Dermis microvascular lymphatic vessel endothelial cell (primary cell): ENCODE results near the gene KRTAP27-1. TPM values are rescaled to one million over a fixed set of nuclear protein-coding genes. Genes with fewer than 3 reads are reported as not detected.
A peak's percentile ranks its signal among the peaks of the same experiment; 100 is the strongest.

Source experiments
- DNase-seq, 2 donors: peaks; one replicate each; pipeline versions ENCODE4 v3.0.0 to v3.0.0-alpha.2; 2010; ENCODE audit warnings: low read depth in 2 of 2
- total RNA-seq: library from RNA; depleted of rRNA; stranded (reverse); fragments of >200 nt; gene quantifications from 2 replicates; pipeline ENCODE4 v1.2.1, GENCODE V29; 2014

KRTAP27-1 gene, protein sequence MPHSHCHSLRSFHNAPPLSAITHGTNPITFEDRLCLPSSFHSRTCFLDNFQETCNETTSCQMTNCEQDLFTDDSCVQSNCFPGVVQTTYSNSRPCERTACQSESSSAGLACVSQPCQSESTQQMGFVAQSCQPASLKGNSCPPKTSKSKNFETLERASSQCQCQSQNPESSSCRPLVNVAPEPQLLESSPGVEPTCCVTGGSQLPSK
- not detected in 2 replicates for total RNA-seq

DNA sequence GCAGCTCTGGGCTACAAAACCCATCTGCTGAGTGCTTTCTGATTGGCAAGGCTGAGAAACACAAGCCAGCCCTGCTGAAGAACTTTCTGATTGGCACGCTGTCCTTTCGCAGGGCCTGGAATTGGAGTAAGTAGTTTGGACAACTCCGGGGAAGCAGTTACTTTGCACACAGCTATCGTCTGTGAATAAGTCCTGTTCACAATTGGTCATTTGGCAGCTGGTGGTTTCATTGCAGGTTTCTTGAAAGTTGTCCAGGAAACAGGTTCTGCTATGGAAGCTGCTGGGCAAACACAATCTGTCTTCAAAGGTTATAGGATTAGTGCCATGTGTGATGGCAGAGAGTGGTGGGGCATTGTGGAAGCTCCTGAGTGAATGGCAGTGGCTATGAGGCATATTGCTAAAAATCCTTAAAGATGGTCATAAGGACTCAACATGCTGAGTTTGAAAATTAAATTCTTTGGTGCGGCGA lies at the start of gene KRTAP27-1:
KRTAP27-1 (minus strand) TSS at position 419 of the 469 bp plus-strand sequence; CDS start at position 393, 26 bp downstream.
- no peak for DNase-seq

DNA sequence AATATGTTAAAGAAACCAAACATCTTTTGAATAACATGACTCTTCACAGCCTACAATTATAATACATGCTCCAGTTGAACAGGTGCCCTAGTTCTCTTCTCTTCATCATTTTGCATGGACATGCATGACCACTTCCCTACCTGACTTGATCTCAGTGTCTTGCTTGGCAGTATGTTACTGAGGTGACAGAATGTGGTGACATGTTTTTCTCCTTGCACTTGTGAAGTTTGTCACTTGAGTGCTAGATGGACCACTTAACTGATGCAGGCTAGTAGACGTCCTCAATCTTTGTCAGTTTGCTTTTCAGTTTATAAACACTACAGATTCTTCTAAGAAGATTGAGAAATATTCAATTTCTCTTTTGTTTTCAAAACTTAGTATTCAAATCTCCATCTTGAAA lies 44.7 kb upstream of the KRTAP27-1 start:
- no peak for DNase-seq

DNA sequence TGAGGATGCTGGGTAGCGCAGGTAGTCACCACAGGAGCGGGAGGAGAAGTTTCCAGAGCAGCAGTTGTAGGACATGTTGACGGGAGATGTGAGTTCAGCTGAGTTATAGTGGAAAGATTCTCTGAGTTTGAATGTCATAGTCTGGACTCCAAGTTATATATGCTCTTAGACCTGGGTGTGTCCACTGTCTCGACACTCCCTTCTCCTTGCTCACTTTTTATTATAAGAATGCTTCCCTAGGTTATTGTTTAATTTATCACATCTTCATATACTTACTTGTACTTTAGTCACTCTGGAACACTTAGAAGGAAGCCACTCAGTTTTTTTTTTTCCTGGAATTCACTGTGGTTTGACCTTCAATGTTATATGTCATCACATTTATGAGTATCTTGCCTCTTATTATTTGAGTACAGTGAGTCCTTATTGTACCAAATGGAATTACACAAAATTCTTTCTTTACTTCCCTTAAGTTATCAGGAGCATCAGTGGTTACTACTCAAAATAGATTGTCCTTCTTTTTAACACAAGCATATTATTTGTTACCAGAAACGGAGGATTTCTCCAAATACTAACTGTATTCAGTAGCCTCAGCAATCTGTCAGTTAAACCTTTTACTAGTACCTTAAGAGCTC lies 34.8 kb upstream of the KRTAP27-1 start, which contains the start of gene KRTAP13-2:
KRTAP13-2 (minus strand) TSS at position 133 of the 632 bp plus-strand sequence; CDS start at position 75, 58 bp downstream.
- no peak for DNase-seq

DNA sequence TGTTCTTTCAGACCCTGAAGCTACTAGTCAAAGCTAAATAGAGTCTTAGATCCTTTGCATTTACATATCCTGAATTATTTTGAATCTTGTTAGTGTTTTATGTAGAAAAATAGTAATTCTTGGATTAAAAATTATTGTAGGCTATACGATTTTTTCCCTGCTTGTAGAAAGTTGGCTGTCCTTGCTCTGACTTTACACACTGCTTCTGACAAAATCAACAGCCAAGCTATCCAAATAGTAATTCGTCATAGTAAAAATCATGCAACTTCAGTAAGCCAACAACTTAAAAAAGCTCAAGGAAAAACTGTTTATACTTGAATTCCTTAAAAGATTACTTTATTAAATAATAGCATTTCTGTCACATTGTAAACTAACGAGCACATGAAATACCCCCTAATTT lies 18.4 kb upstream of the KRTAP27-1 start:
- no peak for DNase-seq

DNA sequence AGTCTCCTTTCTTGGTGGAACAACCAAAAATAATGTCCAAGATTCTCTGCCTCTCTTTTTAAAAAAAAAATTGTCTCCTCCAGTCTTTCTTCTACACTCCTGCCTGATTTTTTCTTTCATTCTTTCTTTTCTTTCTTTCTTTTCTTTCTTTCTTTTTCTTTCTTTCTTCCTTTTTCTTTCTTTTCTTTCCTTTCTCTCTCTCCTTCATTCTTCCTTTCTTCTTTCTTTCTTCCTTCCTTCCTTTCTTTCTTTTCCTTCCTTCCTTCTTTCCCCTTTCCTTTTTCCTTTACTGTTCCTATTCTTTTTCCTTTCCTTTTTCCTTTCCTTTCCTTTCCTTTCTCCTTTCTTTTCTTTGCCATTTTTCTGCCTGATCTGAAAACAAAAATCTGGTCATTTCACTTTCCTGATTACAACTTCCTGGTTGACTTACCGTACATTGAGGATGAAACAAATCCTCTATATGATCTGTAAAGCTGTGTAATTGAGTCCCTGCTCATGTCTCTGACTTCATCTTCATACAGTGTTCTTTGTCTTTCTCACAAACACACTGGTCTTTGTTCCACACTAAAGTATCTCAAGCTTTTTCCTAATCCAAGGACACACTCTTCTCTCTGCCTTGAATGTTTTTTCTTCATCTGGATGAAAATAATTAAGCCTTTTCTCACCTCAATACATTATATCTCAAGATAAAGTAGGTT lies 17.0 kb upstream of the KRTAP27-1 start:
- no peak for DNase-seq

DNA sequence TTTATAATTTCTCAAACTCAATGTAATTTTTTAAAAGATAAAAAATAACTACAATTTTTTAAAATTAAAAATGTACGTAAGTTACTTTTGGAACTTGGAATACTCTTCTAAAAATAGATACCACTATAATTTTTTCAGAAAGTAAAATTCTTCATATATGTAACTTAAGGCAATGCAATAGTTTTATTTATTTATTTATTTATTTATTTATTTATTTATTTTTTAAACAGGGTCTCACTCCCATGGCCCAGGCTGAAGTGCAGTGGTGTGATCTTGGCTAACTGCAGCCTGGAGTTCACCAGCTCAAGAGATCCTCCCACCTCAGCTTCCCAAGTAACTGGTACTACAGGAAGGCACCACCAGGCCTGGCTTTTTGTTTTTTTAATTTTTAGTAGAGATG lies 14.0 kb upstream of the KRTAP27-1 start:
- DNase-seq: no peak

DNA sequence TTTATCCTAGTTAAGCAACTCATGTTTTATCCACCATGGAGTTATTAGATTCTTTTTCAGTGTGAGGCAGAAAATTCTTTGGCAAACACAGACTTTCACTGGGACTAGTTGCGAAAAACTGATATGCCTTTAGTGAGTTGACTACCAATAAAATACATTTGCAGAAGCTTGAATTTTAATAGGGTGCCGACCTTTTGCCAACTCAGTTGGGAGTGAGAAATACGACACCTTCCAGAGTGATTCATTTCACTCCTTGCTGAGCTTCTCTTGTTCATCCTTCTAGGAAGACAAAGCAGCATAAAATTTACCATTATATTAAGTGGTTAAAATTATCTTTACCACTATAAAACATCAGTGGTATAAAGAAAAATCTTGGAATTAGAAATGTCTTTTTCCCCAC lies 12.1 kb upstream of the KRTAP27-1 start:
- no peak for DNase-seq

DNA sequence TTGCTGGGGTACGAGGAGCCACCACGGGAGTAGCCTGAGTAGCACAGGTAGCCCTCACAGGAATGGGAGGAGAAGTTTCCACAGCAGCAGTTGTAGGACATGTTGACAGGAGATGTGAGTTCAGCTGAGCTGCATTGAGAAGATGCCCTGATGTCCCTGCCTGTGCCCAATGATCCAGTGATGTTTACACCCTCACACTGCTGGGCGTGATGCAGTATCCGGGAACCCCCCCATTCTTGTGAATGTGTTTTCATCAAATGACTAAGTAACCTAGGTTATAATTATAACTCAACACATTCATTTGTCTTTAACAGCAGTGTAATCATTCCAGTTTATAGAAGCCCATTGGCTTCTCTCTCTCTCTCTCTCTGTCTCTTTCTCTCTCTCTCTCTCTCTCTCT lies 11.0 kb upstream of the KRTAP27-1 start, which contains the start of gene KRTAP23-1:
KRTAP23-1 (minus strand) TSS at position 101 of the 400 bp plus-strand sequence; CDS start at position 101, 0 bp downstream.
- no peak for DNase-seq

DNA sequence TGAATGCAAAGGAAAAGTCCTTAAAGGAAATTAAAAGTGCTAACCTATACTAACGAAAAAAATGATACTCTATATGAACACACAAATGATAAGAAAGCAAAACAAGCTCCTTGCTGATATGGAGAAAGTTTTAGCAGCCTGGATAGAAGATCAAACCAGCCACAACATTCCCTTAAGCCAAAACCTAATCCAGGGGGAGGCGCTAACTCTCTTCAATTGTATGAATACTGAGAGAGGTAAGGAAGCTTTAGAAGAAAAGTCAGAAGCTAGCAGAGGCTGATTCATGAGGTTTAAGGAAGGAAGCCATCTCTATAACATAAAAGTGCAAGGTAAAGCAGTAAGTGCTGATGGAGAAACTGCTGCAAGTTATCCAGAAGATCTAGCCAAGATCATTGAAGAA lies 7.5 kb upstream of the KRTAP27-1 start:
- DNase-seq: no peak

DNA sequence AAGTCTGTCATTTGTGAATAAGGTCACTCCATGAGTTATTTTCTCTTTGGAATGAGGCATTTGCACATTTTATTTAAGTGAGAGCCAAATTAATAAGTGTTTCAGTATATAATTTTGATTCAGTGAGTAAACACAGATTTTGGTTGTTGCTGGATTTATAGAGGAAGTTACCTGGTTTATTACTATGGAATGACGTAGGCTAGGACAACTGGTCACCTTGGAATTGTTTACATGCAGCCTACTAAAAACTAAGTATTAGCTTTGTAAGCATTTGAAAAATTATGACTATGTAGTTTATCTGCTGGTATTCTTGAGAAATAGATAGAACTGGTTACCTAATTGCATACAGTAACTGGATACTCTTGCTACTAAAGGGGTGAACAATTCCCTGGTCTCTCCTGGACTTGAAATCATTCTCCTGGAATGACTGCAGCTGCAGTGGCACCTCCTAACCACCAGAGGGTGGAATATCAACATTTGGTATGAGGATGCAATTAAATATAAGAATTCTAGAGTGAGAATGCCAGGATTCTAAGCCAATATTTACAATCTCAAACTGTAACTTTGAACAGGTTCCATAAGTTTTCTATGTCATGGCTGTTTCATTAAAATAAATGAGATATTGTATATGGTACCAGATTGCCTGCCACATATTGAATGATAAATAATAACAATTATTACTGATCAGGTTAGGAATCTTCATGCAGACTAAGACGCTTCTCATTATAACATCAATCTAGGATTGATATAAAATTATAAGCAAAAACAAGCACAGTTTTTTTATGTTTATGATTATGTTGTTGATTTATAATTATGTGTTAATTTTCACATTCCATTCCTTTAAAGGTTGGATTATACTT lies 3.5 kb upstream of the KRTAP27-1 start:
- peak in 1 of 2 donors; percentile 7 for DNase-seq

DNA sequence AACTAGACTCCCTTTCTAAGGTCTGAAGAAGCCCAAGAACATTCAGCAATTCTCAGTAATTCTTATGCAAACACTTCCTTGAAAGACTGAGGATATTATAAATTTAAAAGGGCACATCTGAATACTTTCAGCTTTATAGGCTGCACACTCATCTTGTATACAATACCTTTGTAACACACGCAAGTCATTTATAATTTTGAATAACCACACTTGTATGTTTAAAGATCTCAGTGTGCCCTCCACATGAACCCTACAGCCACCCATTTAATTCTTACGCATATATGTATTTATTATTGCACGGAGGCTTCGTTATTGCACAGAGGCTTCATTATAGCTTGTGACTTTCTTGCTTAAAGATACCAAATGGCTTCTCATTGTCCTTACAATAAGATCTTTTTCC lies 1.2 kb upstream of the KRTAP27-1 start:
- DNase-seq: no peak

DNA sequence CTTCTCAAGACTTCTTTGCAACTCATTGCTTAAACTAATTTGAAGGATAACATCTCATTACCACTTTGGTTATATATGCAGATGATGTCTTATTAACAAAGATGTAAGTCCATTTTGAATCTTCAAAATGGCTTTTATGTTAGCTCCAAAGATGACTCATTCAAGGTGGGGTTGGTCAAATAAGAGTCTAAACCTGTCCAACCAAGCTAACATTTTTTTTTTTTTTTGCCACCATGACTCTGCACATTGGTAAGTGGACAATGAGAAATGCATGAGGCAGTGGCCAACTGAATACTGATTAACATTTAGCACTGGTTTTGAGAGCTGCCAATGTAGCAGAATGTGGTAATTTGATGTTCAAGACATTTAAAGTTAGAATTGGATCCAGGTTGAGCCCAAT lies 278 bp upstream of the KRTAP27-1 start:
- DNase-seq: no peak

DNA sequence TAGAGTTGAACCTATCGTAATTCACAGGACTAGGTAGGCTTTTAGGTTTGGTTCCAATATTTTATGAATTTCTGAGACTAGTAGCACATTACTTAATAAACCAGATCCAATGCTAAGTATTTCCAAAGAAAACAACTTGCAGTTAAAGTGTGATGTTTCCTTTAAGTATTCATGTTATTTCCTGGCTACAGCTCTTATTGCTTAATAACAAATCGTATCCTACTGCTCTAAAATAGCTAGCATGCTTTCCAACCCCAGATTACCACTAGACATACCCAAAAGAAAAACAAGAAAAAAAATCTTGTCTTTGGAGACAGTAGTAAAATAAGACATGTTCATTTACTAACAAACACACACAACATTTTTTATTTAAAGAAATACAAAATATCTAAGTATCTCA lies 898 bp downstream of the KRTAP27-1 start:
- no peak for DNase-seq

DNA sequence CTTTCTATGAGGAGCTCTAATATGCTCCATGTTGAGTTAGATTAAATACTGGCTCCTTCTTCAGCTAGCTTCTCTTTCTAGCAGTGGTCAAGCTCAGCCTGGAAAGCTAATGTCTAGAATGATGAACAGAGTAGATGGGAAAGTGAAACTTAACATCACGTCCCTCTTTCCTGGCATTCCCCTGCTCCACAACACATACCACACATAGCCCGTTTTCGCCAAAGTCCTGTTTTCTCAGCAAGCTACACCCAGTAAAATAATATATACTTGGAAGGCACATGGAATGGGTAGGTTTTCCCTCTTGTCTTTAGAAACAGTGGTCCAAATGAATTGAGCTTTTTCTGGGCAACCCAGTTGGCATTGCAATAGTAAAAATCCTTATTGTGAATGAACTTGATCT lies 3.8 kb downstream of the KRTAP27-1 start:
- no peak for DNase-seq

DNA sequence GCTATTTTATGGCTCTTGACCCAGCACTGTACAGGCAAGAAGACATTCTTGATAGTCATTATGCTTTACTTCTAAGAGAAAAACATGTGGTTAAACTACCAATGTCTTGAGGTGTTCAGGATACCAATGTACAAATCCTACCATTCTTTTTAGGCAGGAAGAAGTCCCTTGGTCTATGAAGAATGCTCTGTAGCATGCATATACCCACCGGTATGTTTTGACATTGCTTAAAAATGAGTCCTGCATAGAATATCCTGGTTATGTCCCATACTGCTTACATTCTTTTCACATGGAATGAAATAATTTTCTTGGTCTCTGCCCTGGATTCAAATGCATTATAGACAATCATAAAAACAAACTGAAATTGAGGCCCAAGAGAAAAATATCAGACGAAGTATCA lies 4.8 kb downstream of the KRTAP27-1 start:
- no peak for DNase-seq

DNA sequence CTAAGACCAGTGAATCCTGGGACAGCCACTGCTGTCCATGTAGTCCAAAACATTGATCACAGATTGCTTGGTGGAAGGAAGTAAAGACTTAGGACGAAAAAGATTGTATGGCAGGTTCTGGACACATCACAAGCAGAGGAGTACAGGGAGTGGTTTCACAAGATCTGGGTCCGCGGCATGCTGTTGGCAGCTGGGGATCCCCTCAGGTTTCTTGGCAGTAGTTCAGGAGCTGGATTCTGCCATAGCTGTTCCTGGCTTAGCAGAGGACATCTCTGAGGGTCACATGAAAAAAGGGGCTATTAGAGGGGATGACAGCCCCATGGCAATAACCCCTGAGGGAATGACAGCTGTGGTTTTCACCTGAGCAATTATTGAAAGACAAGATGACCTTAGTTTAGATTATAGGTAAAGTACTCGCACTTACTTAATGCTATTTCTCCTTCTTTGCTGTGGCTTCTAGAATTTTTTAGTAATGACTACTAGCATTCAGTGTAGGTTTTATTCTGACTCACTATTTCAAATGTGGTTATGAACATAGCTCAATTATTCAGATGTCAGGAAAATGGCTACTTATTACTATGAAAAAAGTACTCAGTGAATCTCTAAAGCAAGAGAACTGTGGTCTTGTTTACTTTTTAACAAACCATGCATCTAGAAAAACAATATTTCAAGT lies 8.2 kb downstream of the KRTAP27-1 start:
- no peak for DNase-seq

DNA sequence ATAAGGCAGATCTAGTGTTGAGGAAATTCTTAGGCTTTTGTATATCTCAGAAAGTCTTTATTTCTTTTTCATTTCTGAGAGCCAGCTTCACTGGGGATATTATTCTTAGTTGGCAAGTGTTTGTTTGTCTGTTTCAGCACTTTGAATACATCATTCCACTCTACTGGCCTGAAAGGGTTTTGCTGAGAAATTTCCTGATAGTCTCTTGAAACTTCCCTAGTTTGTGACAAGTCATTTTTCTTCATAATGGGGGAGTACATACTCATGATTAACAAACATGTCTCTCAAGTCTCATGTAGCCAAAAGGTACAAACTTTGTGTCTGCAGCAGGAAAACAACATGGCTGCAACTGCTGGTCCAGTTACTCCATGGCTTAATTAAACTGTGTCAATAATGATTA lies 11.1 kb downstream of the KRTAP27-1 start:
- DNase-seq: no peak

DNA sequence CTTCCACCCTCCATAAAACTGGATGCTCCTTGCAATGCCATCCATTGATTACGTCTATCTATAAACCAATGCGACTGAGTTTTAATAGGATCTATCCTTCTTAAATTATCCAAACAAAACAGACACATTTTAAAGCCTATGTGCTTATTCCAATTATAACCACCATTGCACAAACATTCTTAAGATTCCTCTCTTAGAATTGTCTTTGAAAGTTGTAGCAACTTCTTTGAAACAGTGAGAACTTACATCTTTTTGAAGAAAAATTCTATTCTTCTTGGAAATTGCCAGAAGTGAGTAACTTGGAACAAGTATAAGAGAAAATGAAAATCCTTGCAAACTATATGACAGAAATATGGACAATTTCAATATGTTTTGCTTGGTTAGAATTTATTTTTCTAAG lies 17.3 kb downstream of the KRTAP27-1 start, which contains the start of gene KRTAP26-1:
KRTAP26-1 (minus strand) TSS at position 101 of the 400 bp plus-strand sequence. CDS start 280 bp downstream, outside the sequence.
- DNase-seq: no peak

DNA sequence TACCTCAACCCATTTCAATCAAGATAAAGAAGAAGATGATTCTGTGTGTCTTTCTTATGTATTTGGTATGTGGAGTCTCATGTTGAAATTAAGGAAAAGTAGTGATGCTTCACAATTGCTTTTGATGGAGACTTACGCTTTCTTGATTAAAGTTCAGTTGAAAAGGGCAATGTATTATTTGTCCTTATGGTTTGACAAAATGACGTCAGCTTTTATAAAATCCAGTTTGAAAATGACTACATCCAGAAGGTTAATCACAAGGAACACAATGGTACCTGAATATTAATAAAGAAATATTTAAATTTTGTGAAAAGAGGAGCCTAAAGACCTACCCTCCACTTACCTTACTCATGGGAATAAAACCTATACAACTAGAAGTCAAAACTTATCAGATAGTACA lies 21.8 kb downstream of the KRTAP27-1 start:
- no peak for DNase-seq

DNA sequence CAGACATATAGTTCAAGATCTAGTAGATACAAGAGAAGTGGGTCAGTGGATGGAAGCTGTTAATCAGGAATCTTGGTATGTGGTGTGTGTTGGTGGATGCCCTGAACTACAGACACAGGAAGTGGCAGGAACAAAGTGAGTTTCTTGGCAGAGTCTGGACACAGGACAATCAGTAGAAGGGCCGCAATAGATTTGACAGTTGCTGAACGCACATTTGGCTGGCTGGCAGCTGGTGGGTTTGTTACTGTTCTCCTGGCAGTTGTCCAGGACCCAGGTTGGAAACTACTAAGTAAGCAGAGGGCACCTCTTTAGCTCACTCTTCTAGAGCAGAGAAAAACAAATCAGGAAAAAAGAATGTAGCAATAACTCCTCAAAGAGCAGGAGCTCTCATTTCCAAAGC lies 30.6 kb downstream of the KRTAP27-1 start:
- DNase-seq: no peak

DNA sequence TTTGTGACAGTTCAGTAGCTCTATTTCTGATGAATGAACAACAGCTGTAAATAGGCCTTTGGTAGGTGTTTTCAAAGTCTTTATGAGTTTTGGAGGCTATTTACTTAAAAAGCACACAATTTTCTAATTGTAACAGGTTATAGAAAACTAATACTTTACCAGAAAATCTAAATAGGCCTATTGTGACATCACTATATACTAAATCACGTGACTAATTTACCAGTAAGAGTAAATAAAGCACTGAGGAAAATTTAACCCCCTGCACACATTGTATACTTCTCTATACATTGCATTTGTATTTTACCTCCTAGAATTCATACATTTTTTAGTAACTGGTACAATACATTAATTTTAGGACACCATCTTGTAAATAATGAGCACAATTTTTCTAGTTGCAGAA lies 32.4 kb downstream of the KRTAP27-1 start:
- DNase-seq: no peak
